Loucy (cell line): Measurements from ENCODE around the gene PLEKHH2.

Experiments
- EZH2phosphoT487 ChIP-seq: fragments of 200-600 bp; IDR thresholded peaks from 2 replicates; pipeline ENCODE4 v1.6.1; 2018; ENCODE audit warnings: antibody characterized with exemption, mild to moderate bottlenecking, moderate library complexity, borderline replicate concordance
- TF ChIP-seq, protein P1 (sequence below): fragments of 200-600 bp; sonication (generic); conservative IDR thresholded peaks from 2 replicates; pipeline ENCODE4 v1.5.1; 2014; ENCODE audit warnings: mild to moderate bottlenecking, antibody characterized with exemption, low read length

DNA sequence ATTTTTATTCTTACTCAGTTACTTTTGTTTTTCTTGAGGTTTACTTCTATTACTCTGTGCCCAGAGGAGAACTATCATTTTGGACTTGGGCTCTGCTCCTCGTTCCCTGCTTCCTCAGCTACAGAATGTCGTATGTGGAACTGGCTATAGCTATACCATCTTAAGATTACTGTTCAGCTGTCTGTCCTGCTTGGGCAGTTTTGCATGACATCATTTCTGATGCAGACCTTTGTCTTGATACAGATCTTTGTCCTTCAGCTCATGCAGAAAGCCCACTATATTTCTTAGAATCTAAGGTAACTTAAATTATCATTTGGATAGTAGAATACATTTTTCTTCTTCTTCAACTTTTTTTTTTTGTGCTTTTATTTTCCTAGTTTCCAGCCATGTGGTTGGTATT is 52.9 kb downstream of the PLEKHH2 start:
- TF ChIP-seq, protein P1, sequence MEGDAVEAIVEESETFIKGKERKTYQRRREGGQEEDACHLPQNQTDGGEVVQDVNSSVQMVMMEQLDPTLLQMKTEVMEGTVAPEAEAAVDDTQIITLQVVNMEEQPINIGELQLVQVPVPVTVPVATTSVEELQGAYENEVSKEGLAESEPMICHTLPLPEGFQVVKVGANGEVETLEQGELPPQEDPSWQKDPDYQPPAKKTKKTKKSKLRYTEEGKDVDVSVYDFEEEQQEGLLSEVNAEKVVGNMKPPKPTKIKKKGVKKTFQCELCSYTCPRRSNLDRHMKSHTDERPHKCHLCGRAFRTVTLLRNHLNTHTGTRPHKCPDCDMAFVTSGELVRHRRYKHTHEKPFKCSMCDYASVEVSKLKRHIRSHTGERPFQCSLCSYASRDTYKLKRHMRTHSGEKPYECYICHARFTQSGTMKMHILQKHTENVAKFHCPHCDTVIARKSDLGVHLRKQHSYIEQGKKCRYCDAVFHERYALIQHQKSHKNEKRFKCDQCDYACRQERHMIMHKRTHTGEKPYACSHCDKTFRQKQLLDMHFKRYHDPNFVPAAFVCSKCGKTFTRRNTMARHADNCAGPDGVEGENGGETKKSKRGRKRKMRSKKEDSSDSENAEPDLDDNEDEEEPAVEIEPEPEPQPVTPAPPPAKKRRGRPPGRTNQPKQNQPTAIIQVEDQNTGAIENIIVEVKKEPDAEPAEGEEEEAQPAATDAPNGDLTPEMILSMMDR, result no peak
- no peak for TF ChIP-seq EZH2phosphoT487
